Caco-2 (cell line): Measurements from ENCODE around the gene ERC2. TPM values are rescaled to one million over a fixed set of nuclear protein-coding genes. Genes with fewer than 3 reads are reported as not detected.

Experiments
- BruUV-seq: library from RNA; stranded (reverse); fragments of 400-500 nt; replicated peaks from 2 replicates; lab custom pipeline; 2021; lab: Mats Ljungman, UMichigan
- CTCF ChIA-PET: fragments of 300-600 bp; sonication (Branson Sonifier 250); formaldehyde crosslinking; loops from one replicate; lab custom pipeline; 2022; ENCODE audit warnings: antibody characterized with exemption; lab: Charles Lee
- POLR2A ChIA-PET: fragments of 300-600 bp; sonication (Branson Sonifier 250); formaldehyde crosslinking; loops from one replicate; lab custom pipeline; 2022; ENCODE audit warnings: antibody characterized with exemption; lab: Charles Lee
- DNase-seq, 2 experiments: peaks; one replicate each; pipeline versions ENCODE4 v3.0.0 to v3.0.0-alpha.2; 2020 to 2022
- H3K27me3 ChIP-seq: replicated peaks from 2 replicates; pipeline ENCODE4 v1.6.0; 2011; ENCODE audit warnings: low read length; ENCODE audit not compliant: control insufficient read depth, insufficient read depth
- H3K36me3 ChIP-seq: 2 replicates; pipeline ENCODE4 v1.5.1; 2011; ENCODE audit warnings: low read length; ENCODE audit not compliant: control insufficient read depth, insufficient read depth
- H3K4me1 ChIP-seq: fragments of 250-450 bp; sonication (Bioruptor Pico); 2 replicates; pipeline ENCODE4 v1.5.1; 2020; ENCODE audit warnings: mild to moderate bottlenecking
- H3K4me3 ChIP-seq: 2 replicates; pipeline ENCODE4 v1.5.1; 2011; ENCODE audit warnings: low read depth, mild to moderate bottlenecking, control low read depth, low read length
- H3K9me3 ChIP-seq: fragments of 250-450 bp; sonication (Bioruptor Pico); 2 replicates; pipeline ENCODE4 v1.5.1; 2020; ENCODE audit warnings: mild to moderate bottlenecking, moderate library complexity
- H3K27ac Mint-ChIP-seq: one replicate; pipeline ENCODE4 v1.8.0; 2022; ENCODE audit warnings: mixed read lengths; ENCODE audit not compliant: unreplicated experiment
- H3K27me3 Mint-ChIP-seq: one replicate; pipeline ENCODE4 v1.8.0; 2022; ENCODE audit warnings: mixed read lengths; ENCODE audit not compliant: insufficient read depth, unreplicated experiment
- H3K36me3 Mint-ChIP-seq: one replicate; pipeline ENCODE4 v1.8.0; 2022; ENCODE audit warnings: mild to moderate bottlenecking, mixed read lengths; ENCODE audit not compliant: insufficient read depth, unreplicated experiment
- H3K4me1 Mint-ChIP-seq: one replicate; pipeline ENCODE4 v1.8.0; 2022; ENCODE audit warnings: low read depth, mixed read lengths; ENCODE audit not compliant: unreplicated experiment
- H3K4me3 Mint-ChIP-seq: one replicate; pipeline ENCODE4 v1.8.0; 2022; ENCODE audit warnings: mild to moderate bottlenecking, moderate library complexity, mixed read lengths; ENCODE audit not compliant: unreplicated experiment
- H3K9me3 Mint-ChIP-seq: one replicate; pipeline ENCODE4 v1.8.0; 2022; ENCODE audit warnings: mixed read lengths; ENCODE audit not compliant: unreplicated experiment
- intact Hi-C: fragments of 100-400 bp; cut with micrococcal nuclease; formaldehyde crosslinking; loops from one replicate; pipeline ENCODE4 v1.10.0; 2022; ENCODE audit not compliant: unreplicated experiment
- total RNA-seq: library from RNA; stranded (reverse); gene quantifications from 2 replicates; pipeline ENCODE4 v1.2.3, GENCODE V29; 2022
- TF ChIP-seq, protein P1 (sequence below), 2 experiments: fragments of 200-600 bp in 1 of 2; IDR thresholded peaks; 1 replicate in 1 of 2; 2 replicates in 1 of 2; pipeline versions ENCODE4 v1.5.1 to v1.8.0; 2011 to 2022; ENCODE audit warnings: antibody characterized with exemption in 1 of 2, control low read depth in 1 of 2, inconsistent platforms in 1 of 2, low read depth in 1 of 2, low read length in 1 of 2, mild to moderate bottlenecking in 1 of 2, moderate library complexity in 1 of 2; ENCODE audit not compliant: insufficient read depth in 1 of 2, severe bottlenecking in 1 of 2, unreplicated experiment in 1 of 2

ERC2 gene
- total RNA-seq, 1 experiment from 2014 or later = 0.54 TPM

DNA sequence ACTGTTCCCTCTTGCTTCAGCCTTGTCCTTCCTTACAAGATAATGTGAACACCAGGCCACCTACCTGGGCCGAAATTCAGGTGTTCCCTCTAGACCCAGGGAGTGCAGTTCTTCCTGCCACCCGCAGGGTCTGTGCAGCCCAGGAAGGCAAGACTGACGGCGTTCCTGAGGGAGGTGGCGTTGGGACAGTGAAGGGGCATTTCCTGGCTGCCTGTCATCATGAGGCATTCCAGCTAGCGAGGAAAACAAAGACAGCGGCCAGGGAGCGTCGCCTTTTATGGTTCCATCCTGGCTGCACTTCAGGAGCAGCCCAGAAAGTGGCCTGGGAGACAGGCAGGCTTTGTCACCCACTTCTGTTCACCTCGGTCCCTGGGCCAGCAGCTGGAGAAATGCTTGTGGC is 896.4 kb downstream of the ERC2 start:
- peak; percentile 25 to 64 for DNase-seq
- no peaks in the 10 kb centered on the region for H3K27me3 Mint-ChIP-seq
- ChIA-PET CTCF (no interaction called here), POLR2A (no interaction called here)
- TF ChIP-seq, protein P1, sequence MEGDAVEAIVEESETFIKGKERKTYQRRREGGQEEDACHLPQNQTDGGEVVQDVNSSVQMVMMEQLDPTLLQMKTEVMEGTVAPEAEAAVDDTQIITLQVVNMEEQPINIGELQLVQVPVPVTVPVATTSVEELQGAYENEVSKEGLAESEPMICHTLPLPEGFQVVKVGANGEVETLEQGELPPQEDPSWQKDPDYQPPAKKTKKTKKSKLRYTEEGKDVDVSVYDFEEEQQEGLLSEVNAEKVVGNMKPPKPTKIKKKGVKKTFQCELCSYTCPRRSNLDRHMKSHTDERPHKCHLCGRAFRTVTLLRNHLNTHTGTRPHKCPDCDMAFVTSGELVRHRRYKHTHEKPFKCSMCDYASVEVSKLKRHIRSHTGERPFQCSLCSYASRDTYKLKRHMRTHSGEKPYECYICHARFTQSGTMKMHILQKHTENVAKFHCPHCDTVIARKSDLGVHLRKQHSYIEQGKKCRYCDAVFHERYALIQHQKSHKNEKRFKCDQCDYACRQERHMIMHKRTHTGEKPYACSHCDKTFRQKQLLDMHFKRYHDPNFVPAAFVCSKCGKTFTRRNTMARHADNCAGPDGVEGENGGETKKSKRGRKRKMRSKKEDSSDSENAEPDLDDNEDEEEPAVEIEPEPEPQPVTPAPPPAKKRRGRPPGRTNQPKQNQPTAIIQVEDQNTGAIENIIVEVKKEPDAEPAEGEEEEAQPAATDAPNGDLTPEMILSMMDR (IDR thresholded peaks at IDR 0.05; ENCODE audit: insufficient read depth in 1 of 2, low read depth in 1 of 2, low read length in 1 of 2, severe bottlenecking in 1 of 2, unreplicated experiment in 1 of 2) = peak in 1 of 2 experiments; percentile 3
- Histone ChIP-seq H3K27me3 (no peaks in the 10 kb centered on the region), H3K9me3 (no peaks in the 10 kb centered on the region; the same call in 1 of the 2 replicates), H3K36me3 (no peaks in the 10 kb centered on the region), H3K4me3 (no peak overlapping the region), H3K4me1 (peaks cover 32% of the 10 kb centered on the region)
- peaks cover 13% of the 10 kb centered on the region for H3K36me3 Mint-ChIP-seq
- H3K9me3 Mint-ChIP-seq = peaks cover 12% of the 10 kb centered on the region
- intact Hi-C loops = no loop called here
- H3K27ac Mint-ChIP-seq = peak overlapping the region; percentile 61
- H3K4me1 Mint-ChIP-seq = peaks cover 10% of the 10 kb centered on the region
- no peak overlapping the region for H3K4me3 Mint-ChIP-seq
- no TSS peak for BruUV-seq

- intact Hi-C loops = no loop called here
- Histone ChIP-seq H3K9me3 (no peaks in the 10 kb centered on the region; the same call in 1 of the 2 replicates), H3K27me3 (no peaks in the 10 kb centered on the region), H3K4me3 (no peak overlapping the region), H3K36me3 (no peaks in the 10 kb centered on the region), H3K4me1 (peaks cover 32% of the 10 kb centered on the region)
- TF ChIP-seq, protein P1 (IDR thresholded peaks at IDR 0.05; ENCODE audit: insufficient read depth in 1 of 2, low read depth in 1 of 2, low read length in 1 of 2, severe bottlenecking in 1 of 2, unreplicated experiment in 1 of 2) = no peak
- Mint-ChIP-seq H3K36me3 (peaks cover 13% of the 10 kb centered on the region), H3K4me3 (no peak overlapping the region), H3K27ac (peak overlapping the region; percentile 61), H3K4me1 (peaks cover 10% of the 10 kb centered on the region), H3K9me3 (peaks cover 12% of the 10 kb centered on the region), H3K27me3 (no peaks in the 10 kb centered on the region)
- BruUV-seq = no TSS peak
- POLR2A ChIA-PET = no interaction called here
- DNase-seq = no peak
- CTCF ChIA-PET = no interaction called here
Measured at GRCh38 chr3:55571216-55571813, 897.0 kb downstream of the ERC2 start.

DNA sequence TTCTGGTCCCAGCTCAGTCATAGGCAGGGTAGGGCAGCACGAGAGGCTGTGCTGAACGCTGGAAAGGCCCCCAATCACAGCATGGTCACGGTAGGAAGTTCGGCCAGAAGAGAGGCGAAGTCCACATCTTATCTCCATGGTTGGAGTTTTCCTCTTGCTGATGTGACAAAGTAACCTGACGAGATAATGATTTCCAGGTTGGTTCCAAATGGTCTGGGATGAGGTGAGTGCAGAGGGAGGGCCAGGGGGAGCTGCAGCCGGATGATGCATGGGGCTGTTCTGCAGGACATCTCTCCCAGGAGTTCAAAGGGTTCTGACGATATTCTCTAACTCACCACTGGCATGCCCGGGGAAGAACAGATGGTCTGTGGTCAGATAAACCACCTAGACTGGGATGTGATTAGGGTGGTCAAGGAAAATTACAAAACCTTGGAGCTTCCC is 898.0 kb downstream of the ERC2 start:
- ChIA-PET POLR2A (no interaction called here), CTCF (no interaction called here)
- Histone ChIP-seq H3K4me3 (no peak overlapping the region), H3K4me1 (peaks cover 32% of the 10 kb centered on the region), H3K36me3 (no peaks in the 10 kb centered on the region), H3K9me3 (no peaks in the 10 kb centered on the region; the same call in 1 of the 2 replicates), H3K27me3 (no peaks in the 10 kb centered on the region)
- Mint-ChIP-seq H3K9me3 (peaks cover 12% of the 10 kb centered on the region), H3K36me3 (peaks cover 13% of the 10 kb centered on the region), H3K27ac (peak overlapping the region; percentile 15), H3K4me3 (peak overlapping the region; percentile 17), H3K27me3 (no peaks in the 10 kb centered on the region), H3K4me1 (peaks cover 10% of the 10 kb centered on the region)
- peak; percentile 26 to 56 for DNase-seq
- intact Hi-C loops = no loop called here
- TF ChIP-seq, protein P1 (IDR thresholded peaks at IDR 0.05; ENCODE audit: insufficient read depth in 1 of 2, low read depth in 1 of 2, low read length in 1 of 2, severe bottlenecking in 1 of 2, unreplicated experiment in 1 of 2) = no peak
- no TSS peak for BruUV-seq
